ENCODE data around the gene THAP4. TPM values are rescaled to one million over a fixed set of nuclear protein-coding genes. Genes with fewer than 3 reads are reported as not detected.

THAP4 gene
- total RNA-seq, 3 donors from 2014 or later = 35.3 to 45.9 (median 38.1) TPM

- TF ChIP-seq CTCF (IDR thresholded peaks at IDR 0.05) = no peak
- TF ChIP-seq POLR2A (IDR thresholded peaks at IDR 0.05) = no peak
- no peak for TF ChIP-seq POLR2AphosphoS5 (IDR thresholded peaks at IDR 0.05)
- no peaks in the 10 kb centered on the region for H3K9me3 ChIP-seq
- peak in 1 of 2 donors; percentile 43 for DNase-seq (ENCODE audit: low spot score in 2 of 2)
Observed at GRCh38 chr2:241540401-241540770, 96.6 kb downstream of the THAP4 start.

GRCh38 chr2:241539616-241540374 is 97.2 kb downstream of the THAP4 start:
- H3K4me3 ChIP-seq = no peak overlapping the region
- intact Hi-C loops (cut with DNase I; ENCODE audit: low total_unique reads) = no loop called here
- no peaks in the 10 kb centered on the region for H3K9me3 ChIP-seq
- H3K36me3 ChIP-seq = no peaks in the 10 kb centered on the region
- DNase-seq (ENCODE audit: low spot score in 2 of 2) = no peak
- H3K27ac ChIP-seq = no peak overlapping the region
- H3K4me1 ChIP-seq = peaks cover 4 to 15% of the 10 kb centered on the region in 2 donors
- H3K27me3 ChIP-seq = no peaks in the 10 kb centered on the region
- TF ChIP-seq POLR2A (IDR thresholded peaks at IDR 0.05) (no peak), POLR2AphosphoS5 (IDR thresholded peaks at IDR 0.05) (no peak), CTCF (IDR thresholded peaks at IDR 0.05) (no peak)

More at GRCh38 chr2:241540401-241540770, 96.6 kb downstream of the THAP4 start:
- Histone ChIP-seq H3K27ac (no peak overlapping the region), H3K36me3 (no peaks in the 10 kb centered on the region), H3K27me3 (no peaks in the 10 kb centered on the region), H3K4me3 (peak overlapping the region in 2 of 3 donors; percentile 46 to 69), H3K4me1 (peaks cover 4 to 15% of the 10 kb centered on the region in 2 donors)
- intact Hi-C loops (cut with DNase I; ENCODE audit: low total_unique reads) = no loop called here

GRCh38 chr2:241538838-241539615 is 97.9 kb downstream of the THAP4 start:
- TF ChIP-seq CTCF (IDR thresholded peaks at IDR 0.05) (no peak), POLR2A (IDR thresholded peaks at IDR 0.05) (no peak), POLR2AphosphoS5 (IDR thresholded peaks at IDR 0.05) (no peak)
- Histone ChIP-seq H3K27me3 (no peaks in the 10 kb centered on the region), H3K27ac (no peak overlapping the region), H3K4me3 (no peak overlapping the region), H3K9me3 (no peaks in the 10 kb centered on the region), H3K4me1 (peaks cover 4 to 15% of the 10 kb centered on the region in 2 donors), H3K36me3 (no peaks in the 10 kb centered on the region)
- intact Hi-C loops (cut with DNase I; ENCODE audit: low total_unique reads) = no loop called here
- no peak for DNase-seq (ENCODE audit: low spot score in 2 of 2)

- intact Hi-C loops (cut with DNase I; ENCODE audit: low total_unique reads) = no loop called here
- H3K27ac ChIP-seq = no peak overlapping the region
- peaks cover 4 to 7% of the 10 kb centered on the region in 2 donors for H3K4me1 ChIP-seq
- H3K27me3 ChIP-seq = no peaks in the 10 kb centered on the region
- TF ChIP-seq POLR2AphosphoS5 (IDR thresholded peaks at IDR 0.05) (no peak), CTCF (IDR thresholded peaks at IDR 0.05) (no peak), POLR2A (IDR thresholded peaks at IDR 0.05) (no peak)
- H3K4me3 ChIP-seq = no peak overlapping the region
- H3K36me3 ChIP-seq = no peaks in the 10 kb centered on the region
- no peaks in the 10 kb centered on the region for H3K9me3 ChIP-seq
- DNase-seq (ENCODE audit: low spot score in 2 of 2) = no peak
Observed at GRCh38 chr2:241535871-241536655, 100.9 kb downstream of the THAP4 start.

Measured in breast epithelium (tissue), 4 donors.